Fibroblast of lung (primary cell): Measurements from ENCODE around the gene COPS6. TPM values are rescaled to one million over a fixed set of nuclear protein-coding genes. Genes with fewer than 3 reads are reported as not detected.

Experiments
- DNase-seq, 2 donors: peaks; one replicate each; pipeline versions ENCODE4 v3.0.0 to v3.0.0-alpha.2; 2010; ENCODE audit warnings: low read depth in 2 of 2
- H2AFZ ChIP-seq: 2 replicates; pipeline ENCODE4 v1.5.1; 2012; ENCODE audit warnings: low read length, control low read depth, inconsistent platforms
- H3K27ac ChIP-seq: 2 replicates; pipeline ENCODE4 v1.5.1; 2011; ENCODE audit warnings: low read length, control low read depth; ENCODE audit not compliant: insufficient read depth
- H3K27me3 ChIP-seq: 2 replicates; pipeline ENCODE4 v1.5.1; 2011; ENCODE audit warnings: mild to moderate bottlenecking, low read length; ENCODE audit not compliant: control insufficient read depth, insufficient read depth
- H3K36me3 ChIP-seq: 2 replicates; pipeline ENCODE4 v1.5.1; 2011; ENCODE audit warnings: low read length; ENCODE audit not compliant: control insufficient read depth, insufficient read depth
- H3K4me1 ChIP-seq: 2 replicates; pipeline ENCODE4 v1.5.1; 2011; ENCODE audit warnings: low read length; ENCODE audit not compliant: control insufficient read depth, insufficient read depth; ENCODE audit errors: extremely low read depth
- H3K4me2 ChIP-seq: 2 replicates; pipeline ENCODE4 v1.5.1; 2011; ENCODE audit warnings: low read length, control low read depth; ENCODE audit not compliant: insufficient read depth; ENCODE audit errors: extremely low read depth
- H3K4me3 ChIP-seq, 4 experiments: fragments of 200-600 bp in 1 of 4; sonication (generic) in 1 of 4; replicated peaks in 1 of 4; 2 replicates each; pipeline ENCODE4 v1.5.1; 2011 to 2016; ENCODE audit warnings: low read length in 4 of 4, low read depth in 3 of 4, mild to moderate bottlenecking in 3 of 4, control low read depth in 2 of 4, inconsistent platforms in 1 of 4, mixed read lengths in 1 of 4; ENCODE audit not compliant: insufficient read depth in 1 of 4; ENCODE audit errors: control extremely low read depth in 1 of 4
- H3K79me2 ChIP-seq: 2 replicates; pipeline ENCODE4 v1.5.1; 2012; ENCODE audit warnings: mild to moderate bottlenecking, low read length, inconsistent platforms; ENCODE audit not compliant: control insufficient read depth, insufficient read depth
- H3K9ac ChIP-seq: 2 replicates; pipeline ENCODE4 v1.5.1; 2011; ENCODE audit warnings: mild to moderate bottlenecking, low read length, control low read depth; ENCODE audit not compliant: insufficient read depth
- H3K9me3 ChIP-seq: 2 replicates; pipeline ENCODE4 v1.5.1; 2012; ENCODE audit warnings: low read depth, low read length; ENCODE audit not compliant: control insufficient read depth, insufficient read depth
- H4K20me1 ChIP-seq: 2 replicates; pipeline ENCODE4 v1.5.1; 2011; ENCODE audit warnings: low read length; ENCODE audit not compliant: control insufficient read depth, insufficient read depth; ENCODE audit errors: extremely low read depth
- EZH2 ChIP-seq: IDR thresholded peaks from 2 replicates; pipeline ENCODE4 v1.5.1; 2012; ENCODE audit warnings: low read length, control low read depth, mild to moderate bottlenecking; ENCODE audit errors: missing control alignments
- polyA plus RNA-seq, 2 donors: library from polyadenylated mRNA; depleted of rRNA in 1 of 2; stranded (reverse) in 1 of 2; unstranded in 1 of 2; fragments of >200 nt; gene quantifications; 2 replicates each; pipeline ENCODE4 v1.2.1, GENCODE V29; 2011 to 2012; ENCODE audit warnings: missing spikeins in 1 of 2
- total RNA-seq: library from RNA; depleted of rRNA; stranded (reverse); fragments of >200 nt; gene quantifications from 2 replicates; pipeline ENCODE4 v1.2.1, GENCODE V29; 2014
- TF ChIP-seq, protein P1 (sequence below), 2 donors: IDR thresholded peaks in 1 of 2; conservative IDR thresholded peaks in 1 of 2; 1 replicate in 1 of 2; 2 replicates in 1 of 2; pipeline ENCODE4 v1.5.1; 2011 to 2012; ENCODE audit warnings: low read length in 2 of 2, control low read depth in 1 of 2, inconsistent platforms in 1 of 2, low read depth in 1 of 2, mild to moderate bottlenecking in 1 of 2

Gene COPS6
- total and polyA plus RNA-seq, 2 donors (not counting 1 experiment from before 2014, with no cell fraction given) = 71.0 to 188 TPM

DNA sequence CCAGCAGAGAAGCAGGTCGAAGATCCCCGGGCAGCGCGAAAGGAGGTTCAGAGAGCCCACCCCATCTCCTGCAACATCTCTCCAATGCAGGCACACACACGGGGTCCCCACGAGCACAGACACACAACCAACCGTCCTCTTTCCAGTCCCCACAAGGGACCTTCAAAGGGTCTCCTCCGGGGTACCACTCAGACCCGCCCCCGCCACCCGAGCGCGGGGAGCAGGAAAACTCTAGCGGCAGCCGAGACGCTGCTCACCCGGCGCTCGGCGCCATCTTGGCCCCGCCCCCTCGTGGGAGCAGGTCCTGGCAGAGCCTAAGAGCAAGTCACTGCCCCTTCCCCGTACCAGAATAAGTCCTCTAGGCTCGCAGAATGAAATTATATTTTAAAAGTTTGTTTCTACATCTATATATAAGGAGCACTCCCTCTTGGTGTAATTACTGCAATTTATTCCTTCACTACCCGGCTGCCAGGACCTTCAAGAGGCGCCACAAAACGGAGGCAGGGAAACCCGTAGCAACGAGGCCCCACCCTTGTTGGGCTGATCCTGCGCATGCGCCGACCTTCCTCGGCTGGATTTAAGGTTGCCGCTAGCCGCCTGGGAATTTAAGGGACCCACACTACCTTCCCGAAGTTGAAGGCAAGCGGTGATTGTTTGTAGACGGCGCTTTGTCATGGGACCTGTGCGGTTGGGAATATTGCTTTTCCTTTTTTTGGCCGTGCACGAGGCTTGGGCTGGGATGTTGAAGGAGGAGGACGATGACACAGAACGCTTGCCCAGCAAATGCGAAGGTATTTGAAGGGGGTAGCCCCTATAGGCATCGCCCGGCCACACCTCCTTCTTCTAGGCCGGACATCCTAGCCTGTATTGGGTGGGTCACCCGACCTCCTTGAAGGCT lies 30.6 kb downstream of the COPS6 start, which contains the start of the genes CNPY4 and TAF6:
Gene CNPY4 (plus strand): TSS at position 563 of the 898 bp plus-strand sequence. CDS start 111 bp downstream, at position 674.
Gene TAF6 (minus strand): TSS at position 287 of the 898 bp plus-strand sequence. CDS start 5,149 bp downstream, outside the sequence.
- Histone ChIP-seq H3K27ac (peak within 1 kb of the TSS; percentile 89), H3K9me3 (no peaks in the 10 kb centered on the region), H3K79me2 (peaks cover 16% of the 10 kb centered on the region), H3K36me3 (peaks cover 2% of the 10 kb centered on the region), H3K4me2 (peak within 1 kb of the TSS; percentile 88), H3K4me3 (peak within 1 kb of the TSS; percentile 79 to 98 (median 94)), H3K4me1 (peaks cover 3% of the 10 kb centered on the region), H2AFZ (peak within 1 kb of the TSS; percentile 97), H3K9ac (peak within 1 kb of the TSS; percentile 63), H4K20me1 (no peaks in the 10 kb centered on the region), H3K27me3 (no peaks in the 10 kb centered on the region)
- no peak for TF ChIP-seq EZH2
- TF ChIP-seq, protein P1, sequence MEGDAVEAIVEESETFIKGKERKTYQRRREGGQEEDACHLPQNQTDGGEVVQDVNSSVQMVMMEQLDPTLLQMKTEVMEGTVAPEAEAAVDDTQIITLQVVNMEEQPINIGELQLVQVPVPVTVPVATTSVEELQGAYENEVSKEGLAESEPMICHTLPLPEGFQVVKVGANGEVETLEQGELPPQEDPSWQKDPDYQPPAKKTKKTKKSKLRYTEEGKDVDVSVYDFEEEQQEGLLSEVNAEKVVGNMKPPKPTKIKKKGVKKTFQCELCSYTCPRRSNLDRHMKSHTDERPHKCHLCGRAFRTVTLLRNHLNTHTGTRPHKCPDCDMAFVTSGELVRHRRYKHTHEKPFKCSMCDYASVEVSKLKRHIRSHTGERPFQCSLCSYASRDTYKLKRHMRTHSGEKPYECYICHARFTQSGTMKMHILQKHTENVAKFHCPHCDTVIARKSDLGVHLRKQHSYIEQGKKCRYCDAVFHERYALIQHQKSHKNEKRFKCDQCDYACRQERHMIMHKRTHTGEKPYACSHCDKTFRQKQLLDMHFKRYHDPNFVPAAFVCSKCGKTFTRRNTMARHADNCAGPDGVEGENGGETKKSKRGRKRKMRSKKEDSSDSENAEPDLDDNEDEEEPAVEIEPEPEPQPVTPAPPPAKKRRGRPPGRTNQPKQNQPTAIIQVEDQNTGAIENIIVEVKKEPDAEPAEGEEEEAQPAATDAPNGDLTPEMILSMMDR (conservative IDR thresholded peaks at IDR 0.05 in 1 of 2, IDR thresholded peaks at IDR 0.05 in 1 of 2; ENCODE audit: low read depth in 1 of 2, low read length in 2 of 2) = no peak
- peak; percentile 92 to 97 for DNase-seq

DNA sequence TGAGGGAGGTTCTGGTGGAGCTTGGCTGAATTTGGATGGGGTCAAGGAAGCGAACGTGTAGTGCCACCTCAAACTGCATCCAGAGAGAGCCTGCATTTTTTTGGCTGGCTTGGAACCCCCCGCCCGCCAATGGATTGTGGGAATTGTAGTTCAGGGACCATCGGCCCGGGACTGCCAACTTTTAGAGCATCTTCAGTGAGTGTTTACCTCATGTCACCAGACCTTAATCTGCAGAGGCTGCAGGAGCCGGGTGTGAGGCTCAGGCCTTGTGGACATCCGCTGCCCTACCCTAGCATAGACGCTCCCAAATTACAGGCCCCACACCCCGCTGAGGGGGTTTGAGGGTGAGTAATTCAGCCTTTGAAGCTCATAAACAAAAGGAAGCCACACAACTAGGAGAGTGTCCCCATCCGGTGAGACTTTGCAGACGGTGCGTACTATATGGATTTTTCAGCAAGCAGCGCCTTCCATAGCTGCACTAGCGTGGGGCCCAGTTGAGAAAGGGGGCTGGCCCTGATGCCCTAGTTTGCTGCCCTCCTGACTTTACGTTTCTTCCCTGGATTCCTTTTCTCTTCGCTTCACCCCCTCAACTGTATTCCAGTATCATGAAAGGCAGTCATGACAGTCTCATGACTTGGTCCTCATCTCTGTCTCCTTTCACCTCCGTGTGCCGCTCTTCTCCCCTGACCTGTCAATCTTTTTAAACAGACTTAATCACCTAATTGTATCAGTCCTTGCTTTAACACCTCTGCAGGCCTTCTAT lies 31.4 kb downstream of the COPS6 start:
- no peak for TF ChIP-seq EZH2
- TF ChIP-seq, protein P1 (conservative IDR thresholded peaks at IDR 0.05 in 1 of 2, IDR thresholded peaks at IDR 0.05 in 1 of 2; ENCODE audit: low read depth in 1 of 2, low read length in 2 of 2) = no peak
- peaks cover 16% of the 10 kb centered on the region for H3K79me2 ChIP-seq

DNA sequence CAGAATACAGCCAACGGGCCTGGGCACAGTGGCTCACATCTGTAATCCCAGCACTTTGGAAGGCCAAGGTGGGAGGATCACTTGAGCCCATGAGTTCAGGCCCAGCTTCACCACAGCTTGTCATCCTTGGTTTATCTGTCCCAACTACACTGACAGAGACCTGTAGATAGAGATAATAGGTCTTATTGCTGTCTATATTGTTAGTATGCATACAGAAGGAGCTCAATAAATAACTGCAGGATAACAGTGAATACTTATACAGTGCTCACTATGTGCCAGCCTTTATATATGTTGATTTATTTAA lies 31.9 kb downstream of the COPS6 start:
- Histone ChIP-seq H3K9ac (no peak overlapping the region), H3K79me2 (peaks cover 16% of the 10 kb centered on the region)

More for the DNA sequence above, 31.4 kb downstream of the COPS6 start:
- H3K27me3 ChIP-seq = no peaks in the 10 kb centered on the region
- peak; percentile 51 to 65 for DNase-seq
- H3K9ac ChIP-seq = peak overlapping the region; percentile 63
- H3K36me3 ChIP-seq = peaks cover 3% of the 10 kb centered on the region
- H2AFZ ChIP-seq = peak overlapping the region; percentile 97
- peak overlapping the region; percentile 79 to 96 (median 92) for H3K4me3 ChIP-seq
- no peaks in the 10 kb centered on the region for H4K20me1 ChIP-seq
- H3K27ac ChIP-seq = peak overlapping the region; percentile 89
- H3K4me2 ChIP-seq = peak overlapping the region; percentile 79
- no peaks in the 10 kb centered on the region for H3K9me3 ChIP-seq
- peaks cover 3% of the 10 kb centered on the region for H3K4me1 ChIP-seq

More for the DNA sequence above, 31.9 kb downstream of the COPS6 start:
- H3K4me2 ChIP-seq = peak overlapping the region; percentile 79
- no peaks in the 10 kb centered on the region for H3K27me3 ChIP-seq
- no peak for DNase-seq
- no peak overlapping the region for H2AFZ ChIP-seq
- peaks cover 3% of the 10 kb centered on the region for H3K36me3 ChIP-seq
- TF ChIP-seq, protein P1 (conservative IDR thresholded peaks at IDR 0.05 in 1 of 2, IDR thresholded peaks at IDR 0.05 in 1 of 2; ENCODE audit: low read depth in 1 of 2, low read length in 2 of 2) = no peak
- no peak for TF ChIP-seq EZH2
- peak overlapping the region; percentile 89 for H3K27ac ChIP-seq
- no peaks in the 10 kb centered on the region for H4K20me1 ChIP-seq
- peak overlapping the region; percentile 79 to 96 (median 92) for H3K4me3 ChIP-seq
- no peaks in the 10 kb centered on the region for H3K9me3 ChIP-seq
- H3K4me1 ChIP-seq = peaks cover 3% of the 10 kb centered on the region
